GM21619 (cell line): ENCODE data around the gene WNT6.

Experiments used
- ATAC-seq: cut with Tn5 transposase; IDR thresholded peaks from one replicate; pipeline ENCODE4 v1.9.1; 2021; ENCODE audit not compliant: unreplicated experiment

The WNT6 gene

DNA sequence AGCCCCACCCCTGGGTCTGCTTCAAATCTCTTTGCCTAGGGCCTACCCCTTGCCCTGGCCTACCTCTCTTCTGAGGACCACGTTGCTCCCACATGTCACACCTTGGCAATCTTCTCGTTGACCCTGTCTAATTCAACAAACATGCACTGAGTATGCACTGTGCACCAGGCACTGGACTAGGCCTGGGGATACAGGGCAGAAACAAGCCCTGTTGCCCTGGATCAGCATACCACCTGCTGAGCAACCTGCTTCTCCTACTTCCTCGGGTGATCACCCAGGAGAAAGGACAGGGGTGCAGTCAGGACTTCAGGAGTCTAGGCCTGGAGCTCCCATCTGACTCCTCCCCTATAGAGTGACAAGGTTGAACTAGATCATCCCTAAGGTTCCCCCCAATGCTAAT lies 30.8 kb downstream of the WNT6 start:
- ATAC-seq: no peak

DNA sequence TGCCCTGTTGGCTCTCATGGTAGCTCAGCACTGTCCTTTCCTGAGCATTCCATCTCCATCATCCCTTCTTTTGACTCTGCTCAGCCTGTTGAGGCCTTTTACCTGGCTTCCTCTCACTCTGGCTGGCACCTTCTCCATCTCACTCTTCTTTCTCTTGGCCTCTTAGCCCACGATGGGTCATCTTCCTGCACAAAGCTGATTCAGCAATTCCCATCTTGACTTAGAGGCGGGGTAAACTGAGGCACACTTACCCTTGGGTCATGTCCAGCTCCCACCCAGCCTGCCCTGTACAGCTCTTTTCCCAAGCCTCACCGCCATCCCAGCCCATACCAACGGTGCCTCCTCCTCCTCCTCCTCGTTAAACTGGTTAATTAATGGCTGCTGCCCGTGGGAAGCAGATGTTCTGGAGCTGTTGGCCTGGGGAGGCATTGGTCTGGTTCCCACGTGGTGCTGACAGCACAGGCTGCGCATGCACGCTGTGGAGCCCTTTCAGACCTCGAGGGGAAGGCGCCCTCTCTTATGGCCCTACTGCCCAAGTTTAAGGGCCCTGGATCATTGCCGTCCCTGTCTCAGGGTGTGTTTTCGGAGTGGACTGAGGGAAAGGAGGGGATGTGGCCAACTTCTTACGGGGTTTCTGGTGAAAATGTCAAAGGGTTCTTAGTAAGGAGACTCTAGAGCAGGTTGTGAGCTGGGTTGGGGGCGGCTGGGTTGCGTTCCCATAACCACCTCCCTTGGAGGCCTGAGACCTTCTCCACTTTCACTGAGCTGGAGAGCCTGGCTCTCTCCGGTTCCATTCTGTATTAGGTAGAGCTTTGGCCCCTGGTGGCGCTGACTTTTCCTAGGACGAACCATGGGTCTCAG lies 31.9 kb downstream of the WNT6 start:
- no peak for ATAC-seq

GRCh38 chr2:218892693-218893348 lies 33.2 kb downstream of the WNT6 start:
- peak; percentile 39 for ATAC-seq

- ATAC-seq: no peak
Observed at GRCh38 chr2:218893349-218894150, 33.9 kb downstream of the WNT6 start.

GRCh38 chr2:218894151-218894879 lies 34.7 kb downstream of the WNT6 start:
- no peak for ATAC-seq

DNA sequence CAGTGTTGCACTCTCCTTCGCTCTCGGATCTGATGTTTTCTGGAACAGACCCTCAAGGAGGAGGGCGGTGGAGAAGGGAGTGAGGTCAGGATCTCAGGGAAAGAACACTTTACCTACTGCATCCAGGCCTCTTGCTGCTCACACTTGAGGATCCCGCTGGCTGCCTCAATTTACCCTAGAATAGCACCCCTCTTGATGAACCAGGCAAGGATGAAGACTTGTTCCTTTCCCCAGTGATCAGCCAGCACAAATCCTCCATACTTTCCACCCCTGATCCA lies 35.2 kb downstream of the WNT6 start:
- no peak for ATAC-seq

GRCh38 chr2:218895326-218895725 lies 35.7 kb downstream of the WNT6 start:
- ATAC-seq: no peak

DNA sequence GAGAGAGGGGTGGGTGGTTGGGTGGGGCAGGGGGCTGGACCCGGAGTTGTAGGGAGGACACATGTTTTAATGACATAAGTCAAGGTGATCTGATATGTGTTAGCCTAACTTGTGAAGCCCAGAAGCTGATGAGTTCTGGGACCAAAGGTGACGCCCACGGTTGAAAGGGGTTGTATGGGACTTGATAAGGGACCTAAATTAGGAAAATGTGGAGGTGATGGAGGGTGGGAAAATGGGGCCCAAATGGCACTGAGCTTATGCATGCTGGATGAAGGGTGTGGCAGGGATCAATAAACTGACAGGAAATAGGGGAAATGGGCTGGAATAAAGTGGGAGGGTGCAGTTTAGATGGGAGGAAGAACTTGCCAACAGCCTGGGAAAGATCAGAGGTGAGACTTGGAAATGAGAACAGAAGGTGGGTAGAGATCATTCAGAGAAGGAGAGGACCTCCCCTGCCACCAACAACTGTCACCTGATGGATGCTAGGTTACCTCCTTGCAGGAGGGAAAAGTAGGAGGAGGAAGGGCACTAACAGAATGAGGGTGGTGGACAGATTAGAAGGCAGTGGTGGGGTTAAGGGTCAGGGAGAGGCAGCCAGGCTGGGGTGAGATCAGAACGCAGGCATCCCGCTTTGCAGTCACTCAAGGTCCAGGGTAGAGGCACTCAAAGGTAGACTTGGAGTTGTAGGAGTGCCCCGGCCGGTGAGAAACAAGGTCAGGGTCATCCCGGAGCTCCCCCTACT lies 36.3 kb downstream of the WNT6 start:
- ATAC-seq: peak; percentile 6

DNA sequence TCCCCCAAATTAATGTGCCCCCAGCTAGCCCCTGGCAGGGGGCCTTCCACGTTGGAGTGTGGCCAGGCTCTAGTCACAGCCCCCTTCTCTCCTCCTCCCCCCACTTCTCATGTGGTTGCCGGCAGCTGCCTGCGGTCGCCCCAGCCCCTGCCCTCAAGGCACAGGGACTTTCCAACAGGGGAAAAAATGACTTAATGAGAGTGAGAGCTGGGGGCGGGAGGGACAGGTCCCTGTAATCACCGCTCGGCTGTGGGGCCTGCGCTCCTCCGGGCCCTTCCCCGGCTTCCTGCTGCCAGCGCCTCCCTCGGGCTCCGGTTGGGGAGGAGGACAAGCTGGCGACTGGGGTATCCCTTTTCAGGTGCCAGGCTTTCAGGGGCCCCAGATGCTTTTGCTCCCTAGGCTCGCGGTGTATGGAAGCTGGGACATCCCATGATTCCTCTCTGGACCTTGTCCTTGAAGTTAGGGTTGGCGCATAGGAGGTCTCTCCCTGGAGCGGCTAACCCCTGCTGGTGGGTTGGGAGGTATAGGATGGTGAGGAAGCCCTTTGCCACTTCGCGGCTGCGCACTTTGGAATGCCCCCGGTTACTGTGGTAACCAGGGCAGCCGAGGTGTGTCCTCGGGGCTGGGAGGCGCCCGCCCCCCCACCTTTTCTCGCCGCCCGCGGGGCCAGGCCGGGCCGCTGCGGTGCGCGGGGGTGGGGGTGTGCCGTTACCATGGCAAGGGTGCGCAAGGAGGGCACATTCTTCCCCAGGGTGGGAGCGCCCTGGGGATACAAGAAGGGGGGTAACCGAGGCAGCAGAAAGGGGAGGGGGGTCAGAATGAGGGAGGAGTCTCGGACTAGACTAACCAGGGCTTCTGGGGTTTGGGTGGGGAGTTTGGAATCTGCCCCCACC lies 37.1 kb downstream of the WNT6 start:
- peak; percentile 62 for ATAC-seq

GRCh38 chr2:218897394-218898108 lies 37.9 kb downstream of the WNT6 start:
- ATAC-seq: no peak

GRCh38 chr2:218898109-218898878 lies 38.7 kb downstream of the WNT6 start:
- peak; percentile 35 for ATAC-seq

GRCh38 chr2:218899147-218899546 lies 39.5 kb downstream of the WNT6 start:
- ATAC-seq: no peak

DNA sequence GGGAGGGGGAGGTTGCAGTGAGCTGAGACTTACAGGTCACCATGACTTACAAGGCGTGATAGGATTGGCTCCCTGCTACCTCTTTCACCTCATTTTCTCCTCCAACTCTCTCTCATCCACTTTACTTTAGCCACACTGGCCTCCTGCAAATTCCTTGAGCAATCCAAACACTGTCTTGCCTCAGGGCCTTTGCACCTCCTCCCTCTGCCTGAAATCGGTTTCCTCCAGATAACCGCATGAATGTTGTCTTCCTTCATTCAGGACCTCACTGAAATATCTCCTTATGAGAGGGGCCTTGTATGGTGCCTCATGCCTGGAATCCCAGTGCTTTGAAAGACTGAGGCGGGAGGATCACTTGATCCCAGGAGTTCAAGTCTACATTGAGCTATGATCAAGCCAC lies 42.8 kb downstream of the WNT6 start:
- no peak for ATAC-seq

- ATAC-seq: no peak
Observed at GRCh38 chr2:218904176-218904575, 44.6 kb downstream of the WNT6 start.

DNA sequence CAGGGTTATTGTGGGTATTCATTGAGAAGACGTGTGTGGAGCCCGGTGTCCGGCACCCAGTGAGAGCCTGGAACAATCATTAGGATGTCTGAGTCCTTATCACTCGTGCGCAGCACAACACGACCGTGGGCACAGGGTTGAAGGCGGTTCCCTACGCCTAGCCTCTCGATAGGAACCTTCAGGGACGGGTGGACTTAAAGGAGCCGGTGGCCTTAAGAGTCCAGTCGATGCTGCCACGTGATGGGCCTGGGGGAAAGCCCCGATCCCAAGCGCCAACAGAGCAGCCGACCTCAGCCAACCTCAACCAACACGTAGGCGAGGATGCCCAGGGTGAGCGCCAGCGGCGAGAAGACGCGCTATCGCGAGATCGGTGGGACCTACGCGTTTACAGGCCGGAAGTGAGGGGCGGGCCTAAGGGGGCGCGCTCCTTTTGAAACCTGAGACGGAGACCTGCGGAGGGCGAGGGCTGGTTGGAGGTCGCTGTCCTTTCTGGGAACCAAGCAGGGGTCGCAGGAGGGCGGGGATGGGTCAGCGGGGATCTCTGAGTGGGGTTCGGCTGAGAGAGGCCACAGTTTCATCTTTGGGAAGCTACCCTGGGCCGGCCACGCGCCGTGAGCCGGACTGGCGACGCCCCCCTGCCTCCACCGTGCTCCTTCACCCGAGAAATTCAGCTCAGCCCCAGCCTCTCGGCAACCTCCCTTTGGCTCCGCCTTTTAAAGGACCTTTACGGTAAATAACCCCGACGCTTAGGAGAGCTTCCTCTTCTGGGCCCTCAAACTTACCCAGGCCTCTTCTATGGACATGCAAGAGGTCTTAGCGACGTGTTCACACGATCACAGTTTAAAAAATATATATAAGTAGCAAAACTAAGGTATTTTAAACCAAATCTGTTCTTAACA lies 49.4 kb downstream of the WNT6 start:
- peak; percentile 92 for ATAC-seq

DNA sequence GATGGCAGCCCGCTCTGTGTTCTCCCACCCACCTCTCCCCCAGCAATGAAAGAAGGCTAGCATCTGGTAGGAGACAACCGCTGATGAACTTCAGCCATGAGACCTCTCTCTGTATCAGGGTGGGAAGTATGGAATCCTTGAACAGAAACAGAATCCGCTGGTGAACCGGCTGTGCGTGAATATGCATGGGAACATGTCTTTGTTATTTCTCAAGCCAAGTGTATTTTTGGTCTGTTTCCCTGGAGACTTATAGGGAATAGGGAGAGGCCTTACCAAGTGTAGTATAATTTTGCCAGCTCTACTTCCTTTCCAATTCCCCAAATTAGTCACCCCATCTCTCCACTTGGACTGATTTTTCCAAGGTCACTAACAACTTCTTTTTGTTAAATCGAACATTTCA lies 51.1 kb downstream of the WNT6 start:
- ATAC-seq: no peak

DNA sequence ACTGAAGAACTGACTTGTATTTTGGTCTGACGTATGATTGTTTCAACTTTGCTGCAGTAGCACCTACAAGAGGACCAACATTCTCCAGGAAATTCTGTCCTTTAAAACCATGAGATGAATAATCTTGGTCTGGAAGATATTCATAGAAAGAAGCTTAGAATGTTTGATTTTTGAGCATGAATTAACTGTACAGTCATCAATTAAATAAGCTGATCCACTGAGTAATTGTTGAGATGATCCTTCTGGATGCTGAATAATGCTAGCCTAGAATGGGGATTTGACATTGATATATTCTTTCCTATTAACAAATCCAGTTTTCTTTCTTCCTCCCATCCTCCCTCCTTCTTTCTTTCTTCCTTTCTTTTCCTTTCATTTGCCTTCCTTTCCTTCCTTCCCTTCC lies 60.9 kb downstream of the WNT6 start:
- ATAC-seq: no peak
